GM12873 (cell line): ENCODE results near the gene LTA4H.

Source experiments
- TF ChIP-seq, protein P1 (sequence below): IDR thresholded peaks from 2 replicates; pipeline ENCODE4 v1.5.1; 2012; ENCODE audit warnings: low read depth, mild to moderate bottlenecking, moderate library complexity, low read length, control low read depth; ENCODE audit not compliant: insufficient read depth; ENCODE audit errors: missing control alignments

Gene LTA4H

GRCh38 chr12:95956557-95957145 is 78.7 kb downstream of the LTA4H start:
- TF ChIP-seq, protein P1, sequence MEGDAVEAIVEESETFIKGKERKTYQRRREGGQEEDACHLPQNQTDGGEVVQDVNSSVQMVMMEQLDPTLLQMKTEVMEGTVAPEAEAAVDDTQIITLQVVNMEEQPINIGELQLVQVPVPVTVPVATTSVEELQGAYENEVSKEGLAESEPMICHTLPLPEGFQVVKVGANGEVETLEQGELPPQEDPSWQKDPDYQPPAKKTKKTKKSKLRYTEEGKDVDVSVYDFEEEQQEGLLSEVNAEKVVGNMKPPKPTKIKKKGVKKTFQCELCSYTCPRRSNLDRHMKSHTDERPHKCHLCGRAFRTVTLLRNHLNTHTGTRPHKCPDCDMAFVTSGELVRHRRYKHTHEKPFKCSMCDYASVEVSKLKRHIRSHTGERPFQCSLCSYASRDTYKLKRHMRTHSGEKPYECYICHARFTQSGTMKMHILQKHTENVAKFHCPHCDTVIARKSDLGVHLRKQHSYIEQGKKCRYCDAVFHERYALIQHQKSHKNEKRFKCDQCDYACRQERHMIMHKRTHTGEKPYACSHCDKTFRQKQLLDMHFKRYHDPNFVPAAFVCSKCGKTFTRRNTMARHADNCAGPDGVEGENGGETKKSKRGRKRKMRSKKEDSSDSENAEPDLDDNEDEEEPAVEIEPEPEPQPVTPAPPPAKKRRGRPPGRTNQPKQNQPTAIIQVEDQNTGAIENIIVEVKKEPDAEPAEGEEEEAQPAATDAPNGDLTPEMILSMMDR: no peak

DNA sequence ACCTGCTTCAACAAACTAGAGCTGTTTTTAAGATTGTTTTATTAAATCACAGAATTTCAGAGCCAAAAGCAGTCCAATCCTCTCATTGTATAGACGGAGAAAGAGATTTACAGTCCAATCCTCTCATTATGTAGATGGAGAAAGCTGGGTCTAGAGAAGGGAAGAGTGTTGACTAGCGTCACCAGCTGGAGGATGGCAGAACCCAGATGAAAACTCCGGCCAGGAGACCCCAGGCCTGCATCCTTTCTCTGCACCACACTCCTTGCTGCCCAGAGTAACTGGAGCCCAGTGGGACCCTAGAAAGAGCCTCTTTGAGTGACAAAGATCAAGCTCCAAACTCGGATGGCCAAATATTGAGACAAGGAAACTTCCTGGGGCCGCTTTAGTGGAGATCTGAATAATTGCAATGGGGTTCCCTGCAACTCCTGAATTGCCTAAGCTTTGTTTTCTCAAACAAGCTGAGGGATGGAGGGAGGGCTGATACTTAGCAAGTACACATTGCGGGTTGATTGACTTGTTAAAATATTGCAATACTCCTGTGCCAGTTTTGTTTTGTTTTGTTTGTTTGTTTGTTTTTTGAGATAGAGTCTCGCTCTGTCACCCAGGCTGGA is 79.7 kb downstream of the LTA4H start:
- TF ChIP-seq, protein P1: no peak

DNA sequence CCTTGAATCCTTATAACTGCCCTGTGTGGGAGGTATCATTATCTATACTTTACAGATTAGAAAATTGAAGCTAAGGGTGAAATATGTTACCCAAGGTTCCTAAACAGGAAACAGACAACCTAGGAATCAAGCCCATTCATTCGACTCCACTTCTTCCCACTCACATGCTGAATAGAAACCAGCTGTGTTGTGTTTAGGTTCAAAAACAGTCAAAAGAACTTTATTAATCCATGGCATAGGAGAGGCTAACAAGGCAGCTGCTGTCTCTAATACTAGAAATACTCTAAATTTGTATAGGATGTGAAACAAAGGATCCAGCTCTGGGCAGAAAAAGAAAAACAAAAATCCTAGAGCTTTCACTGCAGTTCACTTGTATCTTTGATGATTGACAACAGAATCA is 82.4 kb downstream of the LTA4H start:
- TF ChIP-seq, protein P1: no peak

DNA sequence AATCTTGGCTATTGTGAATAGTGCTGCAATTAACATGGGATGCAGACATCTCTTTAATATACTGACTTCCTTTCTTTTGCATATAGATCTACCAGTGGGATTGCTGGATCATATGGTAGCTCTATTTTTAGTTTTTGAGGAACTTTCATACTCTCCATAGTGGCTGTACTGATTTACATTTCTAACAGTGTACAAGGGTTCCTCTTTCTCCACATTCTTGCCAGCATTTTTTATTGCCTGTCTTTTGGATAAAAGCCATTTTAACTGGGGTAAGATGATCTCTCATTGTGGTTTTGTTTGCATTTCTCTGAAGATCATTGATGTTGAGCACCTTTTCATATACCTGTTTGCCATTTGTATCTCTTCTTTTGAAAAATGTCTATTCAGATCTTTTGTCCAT is 83.9 kb downstream of the LTA4H start:
- TF ChIP-seq, protein P1: no peak
